COLO668 (cell line): Measurements from ENCODE around the gene GALNT10.

Source experiments
- DNase-seq: peaks from one replicate; lab custom pipeline; 2025; ENCODE audit not compliant: unreplicated experiment; lab: John Stamatoyannopoulos, UW

The GALNT10 gene

DNA sequence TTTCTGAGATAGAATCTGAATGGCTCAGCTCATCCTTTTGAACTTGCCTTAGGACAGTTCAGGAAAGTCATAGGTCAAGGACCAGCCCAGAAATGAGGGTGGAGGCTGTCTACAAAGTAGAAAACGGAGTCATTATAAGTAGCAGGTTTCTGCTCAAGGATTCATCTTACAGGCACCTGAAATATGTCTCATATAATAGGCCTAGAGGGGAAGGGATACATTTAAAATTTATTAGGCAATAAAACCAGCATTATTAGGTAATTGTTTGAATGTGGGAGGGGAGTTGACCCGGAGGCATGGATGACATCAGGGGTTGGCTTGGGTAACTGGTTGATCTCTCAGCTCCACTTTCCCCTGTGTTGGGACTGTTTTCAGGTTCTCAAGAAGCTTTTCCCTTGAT, 11.9 kb upstream of the GALNT10 start:
- DNase-seq, result no peak

- peak; percentile 11 for DNase-seq
Observed at GRCh38 chr5:154179846-154180710, 10.5 kb upstream of the GALNT10 start.

GRCh38 chr5:154181161-154181560, 9.4 kb upstream of the GALNT10 start:
- DNase-seq, result no peak

DNA sequence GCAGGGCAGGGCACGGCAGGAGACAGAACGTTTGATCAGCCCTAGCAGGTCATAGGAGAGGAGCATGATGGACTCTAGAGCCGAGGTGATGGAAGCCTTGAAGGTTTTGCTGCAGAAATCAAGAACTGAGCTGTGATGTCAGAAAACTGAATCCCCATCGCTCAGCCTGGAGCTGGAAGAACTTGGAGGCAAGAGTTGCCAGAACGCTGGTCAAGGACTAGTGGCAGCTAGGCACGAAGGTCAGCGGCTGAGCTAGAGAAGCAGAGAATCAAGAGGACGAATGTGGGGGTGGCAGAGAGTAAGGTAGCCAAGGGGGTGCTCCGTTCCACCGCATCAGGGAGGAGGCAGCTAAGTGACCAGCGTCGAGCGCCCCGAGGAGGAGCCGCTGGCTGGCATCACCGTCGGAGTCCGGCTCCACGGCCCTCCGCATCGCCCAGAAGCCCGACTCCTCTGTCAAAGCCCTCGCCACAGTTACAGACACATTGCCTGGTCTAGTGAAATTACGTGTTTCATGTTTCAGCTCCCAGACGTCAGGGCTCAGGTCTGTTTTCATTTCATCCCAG, 1.2 kb upstream of the GALNT10 start:
- DNase-seq, result peak; percentile 38

GRCh38 chr5:154189819-154190594, 526 bp upstream of the GALNT10 start:
- DNase-seq, result peak; percentile 75

DNA sequence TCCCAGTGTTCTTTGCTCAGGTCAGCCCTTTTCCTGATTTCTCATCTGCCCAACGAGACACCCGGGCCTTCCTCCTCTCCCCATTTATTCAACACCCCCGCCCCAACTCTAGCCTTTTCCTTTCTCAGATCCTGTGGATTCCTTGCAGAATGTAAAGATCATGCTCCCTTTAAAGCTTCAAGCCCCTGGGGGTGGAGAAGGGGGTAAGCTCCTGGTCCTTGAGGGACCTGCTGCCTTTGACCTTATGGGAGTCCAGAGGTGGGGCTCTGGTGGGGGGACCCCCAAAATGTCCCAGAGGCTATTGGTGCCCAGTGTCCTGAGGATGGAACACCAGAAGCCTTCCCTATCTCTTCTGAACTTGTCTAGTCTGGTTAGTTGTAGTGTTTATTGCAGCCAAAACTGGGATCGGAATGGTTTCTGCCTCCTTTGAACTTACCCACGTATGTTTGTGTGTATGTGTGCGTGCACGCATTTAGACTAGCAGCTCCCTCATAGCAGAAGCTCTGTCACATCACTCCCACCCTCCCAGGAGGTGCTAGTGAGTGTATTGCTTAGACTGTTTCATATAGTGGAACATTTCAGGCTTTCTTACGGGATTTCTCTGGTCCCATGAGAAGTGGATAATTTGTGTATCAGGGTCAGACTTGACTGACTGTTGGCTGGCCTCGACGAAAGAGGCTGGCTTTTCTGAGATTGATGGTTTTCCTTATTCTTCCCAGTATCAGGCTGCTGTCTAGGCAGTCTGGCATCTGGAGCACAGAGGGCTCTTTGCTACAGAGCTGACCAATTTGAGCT, 1.1 kb downstream of the GALNT10 start:
- DNase-seq, result no peak

DNA sequence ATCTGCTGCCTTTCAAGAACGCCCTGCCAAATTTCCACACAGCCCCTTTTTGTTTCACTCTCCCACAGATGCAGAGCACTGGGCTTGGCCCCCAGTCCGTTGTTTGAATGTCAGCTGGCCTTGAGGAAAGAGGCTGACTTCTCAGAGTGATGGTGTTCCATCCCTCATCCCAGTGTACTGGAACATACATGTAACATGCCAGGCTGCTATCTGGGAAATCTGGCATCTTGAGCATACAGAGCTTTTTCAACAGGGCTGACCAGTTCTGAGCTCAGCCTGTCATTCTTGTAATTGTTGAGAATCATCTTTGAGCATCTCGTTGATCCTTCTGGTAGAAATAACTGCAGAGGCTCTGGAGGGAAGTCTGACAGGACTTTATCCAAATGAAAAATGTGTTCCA, 2.8 kb downstream of the GALNT10 start:
- DNase-seq, result no peak

- DNase-seq, result no peak
Observed at GRCh38 chr5:154193701-154194121, 3.2 kb downstream of the GALNT10 start.

DNA sequence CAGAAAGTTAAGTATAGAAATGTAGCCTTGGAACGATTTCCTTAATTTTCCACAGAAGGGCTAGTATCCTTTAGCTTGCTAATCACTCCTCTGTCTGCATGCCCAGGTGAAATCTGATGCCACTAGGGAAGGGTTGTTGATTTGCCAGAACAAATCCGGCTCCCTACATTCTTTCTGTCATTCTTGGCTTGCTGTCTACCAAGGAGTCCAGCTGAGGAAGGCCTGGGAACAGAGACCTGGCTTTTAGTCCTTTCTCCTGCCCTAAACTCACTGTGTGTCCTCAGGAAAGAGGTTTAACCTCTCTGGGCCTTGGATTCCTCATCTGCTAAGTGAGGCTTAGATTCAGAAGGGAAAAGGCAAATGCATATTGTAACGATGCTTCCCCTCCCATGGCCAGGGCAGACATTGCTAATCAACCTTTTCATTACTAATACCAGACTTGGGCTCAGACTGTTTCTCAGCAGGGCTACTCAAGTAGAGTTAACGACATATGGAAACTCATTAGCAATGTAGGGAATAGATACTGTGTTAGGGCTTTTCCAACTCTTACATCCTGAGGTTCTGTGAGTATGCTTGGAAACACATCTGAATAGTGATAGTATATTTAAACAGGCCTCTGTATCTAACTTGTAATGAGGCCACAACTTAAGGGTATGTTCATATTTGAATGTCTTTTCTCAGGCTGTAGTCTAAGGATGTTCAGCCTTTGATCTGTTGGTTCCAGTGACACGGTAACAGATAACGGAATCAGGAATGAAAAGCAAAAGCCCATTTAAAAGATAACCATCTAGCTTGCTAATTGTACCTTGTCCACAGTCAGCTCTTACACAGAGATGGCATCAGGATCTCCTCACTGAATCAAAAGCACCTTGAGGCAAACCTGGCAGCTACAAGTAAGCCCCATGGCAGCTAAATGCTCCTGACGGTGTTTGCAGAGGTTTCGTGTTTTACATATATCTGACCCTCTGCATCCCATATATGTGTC, 4.1 kb downstream of the GALNT10 start:
- no peak for DNase-seq

DNA sequence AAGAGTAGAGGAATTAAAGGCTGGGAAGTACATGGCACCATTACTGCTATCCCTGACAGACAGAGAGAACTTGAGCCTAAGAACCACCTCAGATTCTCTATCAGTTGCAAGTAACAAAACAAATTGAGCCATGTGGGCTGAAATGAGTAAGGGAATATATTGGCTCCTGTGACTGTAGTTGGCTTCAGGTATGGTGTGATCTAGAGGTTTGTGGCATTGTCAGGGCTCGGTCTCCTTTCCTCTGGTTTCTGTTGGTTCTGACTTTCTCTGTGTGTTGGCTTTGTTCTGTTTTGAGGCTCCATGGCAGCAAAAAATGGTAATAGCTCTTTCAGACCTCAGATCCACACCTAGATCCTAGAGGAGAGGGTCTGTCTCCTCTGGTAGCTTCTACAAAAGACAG, 5.7 kb downstream of the GALNT10 start:
- DNase-seq, result no peak

- DNase-seq, result no peak
Observed at GRCh38 chr5:154196955-154197652, 6.6 kb downstream of the GALNT10 start.

DNA sequence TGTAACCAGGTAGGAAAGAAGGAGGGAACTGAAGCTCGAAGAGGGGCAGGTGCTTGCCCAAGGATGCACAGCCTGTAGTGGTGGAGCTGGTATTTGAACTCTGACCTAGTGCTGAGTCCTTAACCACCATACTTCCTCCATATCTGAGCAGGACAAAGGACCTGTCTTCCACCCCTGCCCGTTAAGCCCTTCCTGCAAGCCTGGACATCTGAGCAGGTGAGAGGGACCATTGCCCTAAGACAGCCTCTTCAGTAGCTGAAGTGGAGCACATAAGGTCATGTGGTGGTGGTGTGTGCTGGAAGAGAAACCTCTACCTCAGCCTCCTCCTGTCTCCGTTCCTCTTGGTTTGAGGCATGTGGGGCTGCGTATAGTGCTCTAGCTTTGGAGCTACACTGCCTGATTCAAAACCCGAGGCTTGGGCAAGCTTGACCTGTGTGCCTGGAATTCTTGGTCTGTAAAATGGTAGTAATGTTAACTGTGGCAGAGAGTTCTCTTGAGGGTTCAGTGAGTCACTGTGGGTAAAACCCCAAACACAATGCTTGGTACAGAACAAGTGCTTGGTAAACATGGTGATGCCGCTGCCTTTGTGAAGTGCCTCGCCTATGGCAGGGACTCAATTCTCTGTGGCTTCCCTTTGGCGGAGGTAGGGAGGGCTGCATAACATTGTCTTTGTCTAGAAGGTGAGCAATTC, 7.4 kb downstream of the GALNT10 start:
- DNase-seq, result peak; percentile 74

DNA sequence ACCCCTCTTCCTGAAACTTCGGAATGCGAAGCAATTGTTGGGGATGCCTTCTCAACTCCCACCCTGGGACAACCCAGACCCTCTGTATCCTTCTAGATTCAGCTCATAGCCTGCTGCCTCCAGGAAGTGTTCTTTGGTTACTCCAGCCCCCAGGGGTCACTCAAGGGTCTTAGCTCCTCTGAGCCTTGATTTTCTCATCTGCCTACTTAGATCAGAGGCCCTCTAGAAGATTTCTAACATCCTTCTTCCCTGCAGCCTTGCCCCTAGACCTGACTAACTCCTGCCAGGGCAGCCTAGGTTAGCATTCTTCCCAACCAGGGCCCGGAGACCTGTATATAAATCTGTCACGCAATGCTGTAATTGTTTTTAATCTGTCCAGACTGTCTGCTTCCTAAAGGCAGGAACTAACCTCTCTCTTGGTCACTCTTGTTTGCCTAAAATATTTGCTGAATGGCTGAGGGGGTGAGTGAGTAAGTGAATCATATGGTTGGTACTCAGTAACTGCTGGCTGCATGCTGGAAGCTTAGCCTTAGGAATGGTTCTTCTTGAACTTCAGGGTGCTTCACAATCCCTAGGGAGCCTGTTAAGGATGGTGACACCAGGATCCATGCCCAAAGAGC, 8.2 kb downstream of the GALNT10 start:
- no peak for DNase-seq

DNA sequence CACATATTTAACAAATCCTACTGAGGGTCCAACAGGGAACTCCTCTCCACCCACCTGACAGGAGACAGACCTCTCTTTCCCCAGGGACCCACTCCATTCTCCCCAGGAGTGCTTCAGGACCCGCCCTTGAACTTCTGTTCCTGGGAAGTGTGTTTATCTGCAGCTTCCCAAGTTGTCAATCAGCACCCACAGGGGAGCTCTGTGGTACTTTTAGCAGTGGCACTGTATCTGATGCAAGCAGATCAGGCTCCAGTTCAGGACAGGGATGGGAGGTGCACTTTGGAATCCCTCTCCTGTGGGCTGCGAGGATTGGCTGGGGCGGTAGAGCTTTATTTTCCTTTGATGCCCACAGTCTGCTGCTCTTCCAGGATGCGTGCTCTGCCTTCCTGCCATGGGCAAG, 8.7 kb downstream of the GALNT10 start:
- no peak for DNase-seq

DNA sequence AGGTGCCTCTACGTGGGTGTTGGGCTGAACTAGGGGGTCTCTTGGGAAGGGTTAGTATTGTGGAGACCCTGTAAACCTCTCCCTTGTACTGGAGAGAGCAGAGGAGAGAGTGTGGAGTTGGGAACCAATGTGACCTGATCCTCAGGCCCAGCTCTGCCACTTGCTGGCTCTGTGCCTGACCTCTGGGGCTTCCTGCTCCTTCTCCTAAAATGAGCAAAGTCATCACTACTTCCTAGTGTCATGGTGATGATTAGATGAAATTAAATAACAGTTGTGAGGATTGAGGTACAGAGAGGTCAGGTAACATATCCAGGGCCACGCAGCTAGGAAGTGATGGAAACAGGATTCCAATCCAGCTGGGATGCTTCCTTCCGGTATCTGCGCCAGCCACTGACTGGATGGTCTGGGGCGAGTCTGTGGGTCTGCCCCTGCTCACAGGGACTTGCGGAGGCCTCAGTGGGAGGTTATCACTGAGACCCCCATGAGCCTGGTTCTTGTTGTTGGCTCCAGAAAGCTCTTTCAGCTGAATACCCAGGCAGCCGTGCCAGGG, 9.2 kb downstream of the GALNT10 start:
- no peak for DNase-seq

DNA sequence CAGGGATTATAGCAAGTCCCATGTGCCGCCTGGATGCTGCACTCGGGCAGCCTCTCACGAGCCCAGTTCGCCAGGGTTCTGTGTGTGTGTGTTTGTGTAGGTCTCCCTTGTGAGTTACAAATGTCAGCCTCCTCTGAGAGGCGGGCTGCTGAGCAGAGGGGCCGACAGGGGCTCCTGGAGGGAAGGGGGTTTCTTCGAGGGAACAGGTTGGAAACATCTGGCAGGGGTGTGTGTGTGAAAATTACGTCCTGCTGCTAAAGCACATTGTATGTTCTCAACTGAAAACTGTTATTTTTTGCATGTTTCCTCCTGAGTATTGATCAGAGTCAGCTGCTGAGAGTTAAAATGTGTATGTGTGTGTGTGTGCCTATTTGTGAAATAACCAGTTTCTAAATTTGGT, 9.7 kb downstream of the GALNT10 start:
- no peak for DNase-seq

DNA sequence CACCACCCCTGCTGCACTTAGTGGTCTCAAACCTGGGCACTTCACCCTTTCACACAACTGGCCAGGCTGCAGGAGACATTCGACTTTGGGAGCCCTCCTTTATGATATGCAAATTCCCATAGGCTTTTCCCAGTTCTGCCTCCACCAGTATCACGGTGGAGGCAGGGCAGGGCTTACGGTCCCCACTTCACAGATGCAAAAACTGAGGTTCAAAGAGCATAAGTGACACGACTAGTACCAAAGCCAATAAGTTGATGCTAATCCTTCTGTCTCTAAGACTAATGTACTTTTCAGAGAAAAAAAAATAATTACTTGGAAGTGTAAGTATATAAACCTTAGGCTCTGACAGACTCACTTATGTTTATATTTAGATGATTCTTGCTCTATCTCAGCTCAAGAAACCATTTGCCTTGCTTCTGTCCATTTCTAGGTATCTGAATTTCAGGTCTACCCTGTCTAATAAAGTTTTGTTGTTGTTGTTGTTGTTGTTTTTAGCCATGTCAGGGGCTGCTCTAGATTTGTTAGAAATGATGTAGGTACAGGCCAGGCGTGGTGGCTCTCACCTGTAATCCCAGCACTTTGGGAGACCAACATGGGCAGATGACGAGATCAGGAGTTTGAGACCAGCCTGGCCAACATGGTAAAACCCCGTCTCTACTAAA, 10.7 kb downstream of the GALNT10 start:
- DNase-seq, result no peak
